ENCODE data around the gene TM4SF4. TPM values are rescaled to one million over a fixed set of nuclear protein-coding genes. Genes with fewer than 3 reads are reported as not detected.

TM4SF4 gene
- total RNA-seq, 1 experiment from 2014 or later = 1.4 TPM

GRCh38 chr3:149501524-149501923, 27.0 kb downstream of the TM4SF4 start:
- POLR2A ChIA-PET = no interaction called here
- no peaks in the 10 kb centered on the region for H3K9me3 Mint-ChIP-seq
- H3K4me1 Mint-ChIP-seq = peaks cover 4% of the 10 kb centered on the region
- no peak overlapping the region for H3K27ac Mint-ChIP-seq
- CTCF ChIA-PET = interaction anchor here (0.9 to 2.0 kb wide), 6 partner anchors 11 to 307 kb away, joined by 3 to 11 read pairs (median 7); partner anchors contain the start of gene COMMD2
- no peaks in the 10 kb centered on the region for H3K36me3 Mint-ChIP-seq
- DNase-seq (ENCODE audit: low spot score) = no peak
- H3K4me3 Mint-ChIP-seq = no peak overlapping the region
- TF ChIP-seq JAZF1 (CRISPR knock-in tag; IDR thresholded peaks at IDR 0.05) (no peak), ZNF671 (CRISPR knock-in tag; IDR thresholded peaks at IDR 0.05) (no peak), IRF1 (CRISPR knock-in tag; IDR thresholded peaks at IDR 0.05) (no peak), NR1H2 (CRISPR knock-in tag; IDR thresholded peaks at IDR 0.05) (no peak), MYBL2 (CRISPR knock-in tag; IDR thresholded peaks at IDR 0.05) (no peak), ZNF232 (CRISPR knock-in tag; IDR thresholded peaks at IDR 0.05) (no peak), NFATC4 (CRISPR knock-in tag; IDR thresholded peaks at IDR 0.05) (no peak), ERG (CRISPR knock-in tag; IDR thresholded peaks at IDR 0.05) (no peak), ESRRA (CRISPR knock-in tag; IDR thresholded peaks at IDR 0.05; ENCODE audit: borderline replicate concordance) (no peak), ZBTB43 (CRISPR knock-in tag; IDR thresholded peaks at IDR 0.05) (no peak), ZNF281 (CRISPR knock-in tag; IDR thresholded peaks at IDR 0.05) (no peak), ZBTB21 (CRISPR knock-in tag; IDR thresholded peaks at IDR 0.05; ENCODE audit: borderline replicate concordance) (no peak), CREM (CRISPR knock-in tag; IDR thresholded peaks at IDR 0.05) (no peak), RORB (CRISPR knock-in tag; IDR thresholded peaks at IDR 0.05) (no peak), IRF2 (CRISPR knock-in tag; IDR thresholded peaks at IDR 0.05; ENCODE audit: borderline replicate concordance, low read depth) (no peak), ARID4B (CRISPR knock-in tag; IDR thresholded peaks at IDR 0.05; ENCODE audit: borderline replicate concordance) (no peak), CTCF (IDR thresholded peaks at IDR 0.05) (no peak), ATF3 (CRISPR knock-in tag; conservative IDR thresholded peaks at IDR 0.05) (no peak)
- no peaks in the 10 kb centered on the region; the same call in 1 of the 2 replicates for H3K27me3 Mint-ChIP-seq (ENCODE audit: low read depth)
- no peak for ATAC-seq
